Measurements from ENCODE around the gene OSBPL5.

Gene OSBPL5

GRCh38 chr11:3134218-3134621 is 30.9 kb downstream of the OSBPL5 start:
- no peak for DNase-seq (ENCODE audit: low read depth in 2 of 2)

GRCh38 chr11:3133261-3134217 is 31.6 kb downstream of the OSBPL5 start:
- DNase-seq (ENCODE audit: low read depth in 2 of 2): no peak

- no peak for DNase-seq (ENCODE audit: low read depth in 2 of 2)
Measured at GRCh38 chr11:3132831-3133260, 32.3 kb downstream of the OSBPL5 start.

- DNase-seq (ENCODE audit: low read depth in 2 of 2): no peak
Measured at GRCh38 chr11:3132271-3132781, 32.8 kb downstream of the OSBPL5 start.

- DNase-seq (ENCODE audit: low read depth in 2 of 2): no peak
Measured at GRCh38 chr11:3131330-3131941, 33.7 kb downstream of the OSBPL5 start.

GRCh38 chr11:3130269-3131071 is 34.6 kb downstream of the OSBPL5 start:
- no peak for DNase-seq (ENCODE audit: low read depth in 2 of 2)

GRCh38 chr11:3129591-3130268 is 35.4 kb downstream of the OSBPL5 start:
- no peak for DNase-seq (ENCODE audit: low read depth in 2 of 2)

- DNase-seq (ENCODE audit: low read depth in 2 of 2): no peak
Measured at GRCh38 chr11:3129181-3129590, 35.9 kb downstream of the OSBPL5 start.

GRCh38 chr11:3128356-3129180 is 36.5 kb downstream of the OSBPL5 start:
- DNase-seq (ENCODE audit: low read depth in 2 of 2): no peak

- DNase-seq (ENCODE audit: low read depth in 2 of 2): no peak
Measured at GRCh38 chr11:3127706-3128355, 37.3 kb downstream of the OSBPL5 start.

GRCh38 chr11:3126901-3127691 is 38.0 kb downstream of the OSBPL5 start:
- DNase-seq (ENCODE audit: low read depth in 2 of 2): no peak

GRCh38 chr11:3126207-3126865 is 38.8 kb downstream of the OSBPL5 start:
- no peak for DNase-seq (ENCODE audit: low read depth in 2 of 2)

GRCh38 chr11:3124821-3125220 is 40.3 kb downstream of the OSBPL5 start:
- no peak for DNase-seq (ENCODE audit: low read depth in 2 of 2)

GRCh38 chr11:3123761-3124733 is 41.1 kb downstream of the OSBPL5 start:
- no peak for DNase-seq (ENCODE audit: low read depth in 2 of 2)

GRCh38 chr11:3123305-3123704 is 41.8 kb downstream of the OSBPL5 start:
- DNase-seq (ENCODE audit: low read depth in 2 of 2): no peak

- DNase-seq (ENCODE audit: low read depth in 2 of 2): no peak
Measured at GRCh38 chr11:3122775-3123201, 42.3 kb downstream of the OSBPL5 start.
